OCI-LY1 (cell line): ENCODE measurements around the gene TMEM51.

Source experiments
- H2AFZ ChIP-seq: fragments of 200-600 bp; sonication (generic), shearing (Covaris generic); 2 replicates; pipeline ENCODE4 v1.6.0; 2014; ENCODE audit warnings: antibody characterized with exemption, mild to moderate bottlenecking, low read length
- H3F3A ChIP-seq: fragments of 200-600 bp; sonication (generic), shearing (Covaris generic); 2 replicates; pipeline ENCODE4 v1.6.0; 2014; ENCODE audit warnings: mild to moderate bottlenecking, antibody characterized with exemption, low read length, moderate library complexity; ENCODE audit not compliant: insufficient read depth
- H3K27ac ChIP-seq: fragments of 200-600 bp; sonication (generic); 2 replicates; pipeline ENCODE4 v1.5.1; 2014; ENCODE audit warnings: low read length, mixed run types, mild to moderate bottlenecking, low read depth; ENCODE audit not compliant: poor library complexity, severe bottlenecking
- H3K27me3 ChIP-seq: fragments of 200-600 bp; sonication (generic); 2 replicates; pipeline ENCODE4 v1.6.0; 2014; ENCODE audit warnings: antibody characterized with exemption, mild to moderate bottlenecking, low read length, moderate library complexity; ENCODE audit not compliant: insufficient read depth
- H3K36me3 ChIP-seq: fragments of 200-600 bp; sonication (generic); 2 replicates; pipeline ENCODE4 v1.6.1; 2014; ENCODE audit warnings: mild to moderate bottlenecking, antibody characterized with exemption, low read length, moderate library complexity, mixed read lengths; ENCODE audit not compliant: insufficient read depth
- H3K4me1 ChIP-seq: fragments of 200-600 bp; sonication (generic); 2 replicates; pipeline ENCODE4 v1.5.1; 2014; ENCODE audit warnings: mild to moderate bottlenecking, low read length, moderate library complexity; ENCODE audit not compliant: insufficient read depth, severe bottlenecking
- H3K4me2 ChIP-seq: fragments of 200-600 bp; sonication (generic), shearing (Covaris generic); 2 replicates; pipeline ENCODE4 v1.6.1; 2014; ENCODE audit warnings: low read length
- H3K4me3 ChIP-seq: fragments of 200-600 bp; sonication (generic); 2 replicates; pipeline ENCODE4 v1.5.1; 2014; ENCODE audit warnings: low read length, low read depth, mild to moderate bottlenecking, mixed read lengths; ENCODE audit not compliant: poor library complexity, severe bottlenecking
- H3K79me2 ChIP-seq: fragments of 200-600 bp; shearing (Covaris generic); 2 replicates; pipeline ENCODE4 v1.6.1; 2016; ENCODE audit warnings: mixed run types, low read length, mixed read lengths; ENCODE audit not compliant: insufficient read depth
- H3K9ac ChIP-seq: fragments of 200-600 bp; sonication (generic), shearing (Covaris generic); 2 replicates; pipeline ENCODE4 v1.6.1; 2014; ENCODE audit warnings: mild to moderate bottlenecking, low read length, mixed read lengths
- H3K9me2 ChIP-seq: fragments of 200-600 bp; sonication (generic), shearing (Covaris generic); 2 replicates; pipeline ENCODE4 v1.6.1; 2014; ENCODE audit warnings: low read depth, mild to moderate bottlenecking, low read length, mixed read lengths
- H3K9me3 ChIP-seq: fragments of 200-600 bp; shearing (Covaris generic); 2 replicates; pipeline ENCODE4 v1.6.1; 2014; ENCODE audit warnings: low read length, mixed read lengths
- H4K20me1 ChIP-seq: fragments of 200-600 bp; sonication (generic), shearing (Covaris generic); 2 replicates; pipeline ENCODE4 v1.6.0; 2016; ENCODE audit warnings: mild to moderate bottlenecking, low read length; ENCODE audit not compliant: insufficient read depth
- EZH2 ChIP-seq: fragments of 200-600 bp; sonication (generic), shearing (Covaris generic); IDR thresholded peaks from 2 replicates; pipeline ENCODE4 v1.8.0; 2017; ENCODE audit warnings: borderline replicate concordance, mixed run types, mild to moderate bottlenecking, antibody characterized with exemption, low read length, moderate library complexity, mixed read lengths
- TF ChIP-seq, protein P1 (sequence below): fragments of 200-600 bp; sonication (generic), shearing (Covaris generic); IDR thresholded peaks from 2 replicates; pipeline ENCODE4 v1.5.1; 2017; ENCODE audit warnings: mild to moderate bottlenecking, antibody characterized with exemption, low read length, moderate library complexity, mixed read lengths

The TMEM51 gene

DNA sequence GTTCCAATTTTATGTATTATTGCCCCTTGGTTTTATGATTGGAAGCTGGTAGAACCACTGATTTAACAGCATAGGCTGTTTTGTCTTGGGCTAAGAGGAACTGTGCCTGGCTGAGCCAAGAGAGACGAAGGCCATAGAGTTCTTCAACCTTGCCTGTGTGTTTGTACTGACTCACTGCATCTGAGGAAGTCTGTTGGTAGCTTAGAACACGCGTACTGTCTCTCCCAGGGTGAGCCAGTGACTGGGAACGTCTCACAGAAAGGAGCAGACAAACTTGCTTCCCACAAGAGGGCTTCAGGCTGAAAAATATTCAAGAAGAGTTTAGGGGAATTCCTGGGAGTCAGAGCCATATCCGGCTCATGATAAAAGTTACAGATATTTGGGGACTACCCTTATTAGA, 14.9 kb downstream of the TMEM51 start:
- Histone ChIP-seq H3K27ac (no peak overlapping the region), H4K20me1 (no peaks in the 10 kb centered on the region), H3K9ac (no peak overlapping the region)

DNA sequence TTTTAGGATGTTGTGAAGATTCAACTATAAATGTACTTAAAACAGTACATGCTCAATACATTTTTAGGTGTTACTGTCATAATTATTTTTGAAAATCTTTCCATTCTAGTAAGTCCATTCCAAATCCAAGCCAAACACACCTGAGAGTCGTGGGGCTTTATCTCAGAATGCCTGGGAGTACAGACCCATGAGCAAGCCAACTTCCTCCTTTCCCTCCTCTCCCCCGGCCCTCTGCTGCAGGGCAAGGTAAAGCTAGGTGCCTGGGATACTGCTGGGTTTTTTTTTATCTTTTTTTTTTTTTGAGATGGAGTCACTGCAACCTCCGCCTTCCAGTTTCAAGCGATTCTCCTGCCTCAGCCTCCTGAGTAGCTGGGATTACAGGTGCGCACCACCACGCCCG, 16.5 kb downstream of the TMEM51 start:
- Histone ChIP-seq H3K4me2 (no peak overlapping the region), H3K4me1 (no peaks in the 10 kb centered on the region), H3K4me3 (no peak overlapping the region), H3K27ac (no peak overlapping the region), H3K36me3 (no peaks in the 10 kb centered on the region), H4K20me1 (no peaks in the 10 kb centered on the region), H2AFZ (no peak overlapping the region), H3K27me3 (no peaks in the 10 kb centered on the region), H3K9me3 (no peaks in the 10 kb centered on the region), H3F3A (no peaks in the 10 kb centered on the region), H3K9ac (no peak overlapping the region), H3K79me2 (no peaks in the 10 kb centered on the region), H3K9me2 (no peaks in the 10 kb centered on the region)
- no peak for TF ChIP-seq EZH2
- TF ChIP-seq, protein P1, sequence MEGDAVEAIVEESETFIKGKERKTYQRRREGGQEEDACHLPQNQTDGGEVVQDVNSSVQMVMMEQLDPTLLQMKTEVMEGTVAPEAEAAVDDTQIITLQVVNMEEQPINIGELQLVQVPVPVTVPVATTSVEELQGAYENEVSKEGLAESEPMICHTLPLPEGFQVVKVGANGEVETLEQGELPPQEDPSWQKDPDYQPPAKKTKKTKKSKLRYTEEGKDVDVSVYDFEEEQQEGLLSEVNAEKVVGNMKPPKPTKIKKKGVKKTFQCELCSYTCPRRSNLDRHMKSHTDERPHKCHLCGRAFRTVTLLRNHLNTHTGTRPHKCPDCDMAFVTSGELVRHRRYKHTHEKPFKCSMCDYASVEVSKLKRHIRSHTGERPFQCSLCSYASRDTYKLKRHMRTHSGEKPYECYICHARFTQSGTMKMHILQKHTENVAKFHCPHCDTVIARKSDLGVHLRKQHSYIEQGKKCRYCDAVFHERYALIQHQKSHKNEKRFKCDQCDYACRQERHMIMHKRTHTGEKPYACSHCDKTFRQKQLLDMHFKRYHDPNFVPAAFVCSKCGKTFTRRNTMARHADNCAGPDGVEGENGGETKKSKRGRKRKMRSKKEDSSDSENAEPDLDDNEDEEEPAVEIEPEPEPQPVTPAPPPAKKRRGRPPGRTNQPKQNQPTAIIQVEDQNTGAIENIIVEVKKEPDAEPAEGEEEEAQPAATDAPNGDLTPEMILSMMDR: no peak

More for the DNA sequence above, 14.9 kb downstream of the TMEM51 start:
- Histone ChIP-seq H3K9me3 (no peaks in the 10 kb centered on the region), H3K36me3 (no peaks in the 10 kb centered on the region), H3K9me2 (no peaks in the 10 kb centered on the region), H3F3A (no peaks in the 10 kb centered on the region), H3K4me3 (no peak overlapping the region), H3K79me2 (no peaks in the 10 kb centered on the region), H3K27me3 (no peaks in the 10 kb centered on the region), H2AFZ (no peak overlapping the region), H3K4me1 (no peaks in the 10 kb centered on the region), H3K4me2 (no peak overlapping the region)
- TF ChIP-seq, protein P1: no peak
- TF ChIP-seq EZH2: no peak

DNA sequence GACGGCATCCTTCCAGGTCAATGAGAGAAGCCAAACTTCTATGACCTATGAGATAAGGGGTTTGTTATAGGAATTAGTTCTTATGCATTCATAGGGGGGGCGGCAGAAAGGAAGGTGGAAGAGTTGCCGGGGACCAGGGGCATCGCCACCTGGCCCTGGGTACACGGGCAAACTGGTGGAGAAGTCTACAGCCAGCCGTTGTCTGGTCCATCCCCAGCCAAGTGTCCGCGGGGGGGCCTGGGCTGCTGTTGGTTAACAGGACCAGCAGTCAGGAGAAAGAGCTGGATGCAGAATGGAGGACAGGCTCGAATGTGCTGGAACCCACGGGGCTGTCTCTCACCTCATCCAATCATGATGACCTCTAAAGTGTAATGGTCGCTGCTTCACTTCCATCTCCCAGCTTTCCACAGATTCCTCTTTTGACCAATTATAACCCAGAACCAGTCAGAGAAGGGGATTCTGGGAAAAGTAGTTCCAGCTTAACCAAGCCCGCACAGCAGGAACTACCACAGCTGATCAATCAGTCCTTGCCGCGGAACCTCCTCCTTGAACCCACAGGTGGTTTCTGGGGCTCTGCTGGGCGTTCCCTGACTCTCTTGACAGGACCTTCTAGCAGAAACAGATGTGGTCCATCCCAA, 17.8 kb downstream of the TMEM51 start:
- no peaks in the 10 kb centered on the region for H3K9me2 ChIP-seq
- H3K27me3 ChIP-seq: no peaks in the 10 kb centered on the region
- H3K9me3 ChIP-seq: no peaks in the 10 kb centered on the region
- no peaks in the 10 kb centered on the region for H3K36me3 ChIP-seq
- no peak overlapping the region for H3K9ac ChIP-seq
- H3K79me2 ChIP-seq: no peaks in the 10 kb centered on the region
- no peak overlapping the region for H3K4me2 ChIP-seq
- no peaks in the 10 kb centered on the region for H3K4me1 ChIP-seq
- H3F3A ChIP-seq: no peaks in the 10 kb centered on the region
- H2AFZ ChIP-seq: no peak overlapping the region
- H3K4me3 ChIP-seq: no peak overlapping the region
- H3K27ac ChIP-seq: no peak overlapping the region
- TF ChIP-seq, protein P1: no peak
- no peak for TF ChIP-seq EZH2
- H4K20me1 ChIP-seq: no peaks in the 10 kb centered on the region
